K562 (cell line): ENCODE data around the gene TMEM208. TPM values are rescaled to one million over a fixed set of nuclear protein-coding genes. Genes with fewer than 3 reads are reported as not detected.

ENCODE experiments used
- ATF3 ChIP-seq, 2 experiments: fragments of 450-650 bp in 1 of 2; sonication (generic) in 1 of 2; formaldehyde crosslinking in 1 of 2; IDR thresholded peaks in 1 of 2; conservative IDR thresholded peaks in 1 of 2; 2 replicates each; pipeline versions ENCODE4 v1.6.1 to v1.8.1; 2016 to 2023; ENCODE audit warnings: mild to moderate bottlenecking in 2 of 2, moderate library complexity in 2 of 2, inconsistent platforms in 1 of 2, missing genetic modification reagents in 1 of 2
- BCL6 ChIP-seq: fragments of 250-450 bp; sonication (Bioruptor Pico); IDR thresholded peaks from 2 replicates; pipeline ENCODE4 v1.4.0; 2020
- BRCA1 ChIP-seq, 2 experiments: fragments of 450-650 bp in 1 of 2; sonication (generic) in 1 of 2; formaldehyde crosslinking in 1 of 2; IDR thresholded peaks; 2 replicates each; pipeline versions ENCODE4 v1.5.0 to v1.6.1; 2017 to 2020; ENCODE audit warnings: mild to moderate bottlenecking in 1 of 2, missing genetic modification reagents in 1 of 2
- CHCHD3 ChIP-seq: fragments of 250-450 bp; sonication (Bioruptor Pico); IDR thresholded peaks from 2 replicates; pipeline ENCODE4 v2.1.2; 2022; ENCODE audit warnings: mild to moderate bottlenecking
- ETV1 ChIP-seq: fragments of 450-650 bp; conservative IDR thresholded peaks from 2 replicates; pipeline ENCODE4 v1.6.1; 2016; ENCODE audit warnings: missing genetic modification characterization, control low read depth, low read depth, missing compliant biosample characterization
- FOXP1 ChIP-seq: sonication (generic); formaldehyde crosslinking; IDR thresholded peaks from 2 replicates; pipeline ENCODE4 v1.8.0; 2022; ENCODE audit warnings: mild to moderate bottlenecking, missing genetic modification reagents
- GABPB2 ChIP-seq: fragments of 250-450 bp; sonication (Bioruptor Pico); conservative IDR thresholded peaks from 2 replicates; pipeline ENCODE4 v1.5.1; 2021; ENCODE audit warnings: mild to moderate bottlenecking
- L3MBTL2 ChIP-seq: fragments of 450-650 bp; IDR thresholded peaks from 2 replicates; pipeline ENCODE4 v1.6.1; 2016; ENCODE audit warnings: mild to moderate bottlenecking, moderate library complexity
- LARP7 ChIP-seq: fragments of 450-650 bp; IDR thresholded peaks from 2 replicates; pipeline ENCODE4 v1.6.1; 2016
- POLR2H ChIP-seq: IDR thresholded peaks from 2 replicates; pipeline ENCODE4 v1.6.1; 2016; ENCODE audit warnings: missing genetic modification characterization, low read depth, mild to moderate bottlenecking, control low read depth, missing compliant biosample characterization, moderate library complexity
- PREB ChIP-seq: sonication (generic); formaldehyde crosslinking; IDR thresholded peaks from 2 replicates; pipeline ENCODE4 v1.8.1; 2023; ENCODE audit warnings: mild to moderate bottlenecking, missing genetic modification reagents
- RHOXF2B ChIP-seq: fragments of 250-450 bp; sonication (Bioruptor Pico); conservative IDR thresholded peaks from 2 replicates; pipeline ENCODE4 v1.5.1; 2021
- TAF7 ChIP-seq: fragments of 450-650 bp; IDR thresholded peaks from 2 replicates; pipeline ENCODE4 v1.6.1; 2016; ENCODE audit warnings: missing genetic modification characterization, missing compliant biosample characterization
- TAF9B ChIP-seq: fragments of 450-650 bp; IDR thresholded peaks from 2 replicates; pipeline ENCODE4 v1.6.1; 2018; ENCODE audit warnings: mild to moderate bottlenecking; ENCODE audit not compliant: partially characterized antibody
- ZBTB34 ChIP-seq: fragments of 250-450 bp; sonication (Bioruptor Pico); IDR thresholded peaks from 2 replicates; pipeline ENCODE4 v1.8.0; 2021; ENCODE audit warnings: mild to moderate bottlenecking, moderate library complexity
- ZBTB7A ChIP-seq: IDR thresholded peaks from 2 replicates; pipeline ENCODE4 v1.6.1; 2011; ENCODE audit warnings: low read depth, mild to moderate bottlenecking, low read length, moderate library complexity, borderline replicate concordance; ENCODE audit not compliant: control insufficient read depth
- ZFP91 ChIP-seq: sonication (generic); formaldehyde crosslinking; IDR thresholded peaks from 2 replicates; pipeline ENCODE4 v1.8.0; 2022; ENCODE audit warnings: mild to moderate bottlenecking, missing genetic modification reagents
- ZFX ChIP-seq: sonication (generic); formaldehyde crosslinking; IDR thresholded peaks from 2 replicates; pipeline ENCODE4 v1.8.0; 2022; ENCODE audit warnings: mild to moderate bottlenecking, missing genetic modification reagents, moderate library complexity
- ZNF143 ChIP-seq: sonication (generic); formaldehyde crosslinking; IDR thresholded peaks from 2 replicates; pipeline ENCODE4 v1.9.0; 2022; ENCODE audit warnings: mild to moderate bottlenecking, missing genetic modification reagents
- ZNF282 ChIP-seq: sonication (generic); formaldehyde crosslinking; IDR thresholded peaks from 2 replicates; pipeline ENCODE4 v1.8.1; 2023; ENCODE audit warnings: missing genetic modification reagents
- polyA plus RNA-seq, 8 experiments: library from polyadenylated mRNA; depleted of rRNA in 4 of 8; stranded (reverse) in 5 of 8; unstranded in 3 of 8; fragments of >200 nt; fragmentation: Nextera tagmentation in 2 of 8; fragmentation: Illumina TruSeq in 1 of 8; extraction: Ambion mirVana in 2 of 8; extraction: Trizol in 1 of 8; gene quantifications; 2 replicates each; pipeline versions ENCODE4 v1.2.1 to v1.2.3, GENCODE V29; 2011 to 2014; ENCODE audit warnings: inconsistent platforms in 1 of 8, missing spikeins in 1 of 8
- total RNA-seq, 7 experiments: library from RNA; depleted of rRNA in 6 of 7; stranded (reverse); fragments of >200 nt in 6 of 7; fragmentation: Illumina TruSeq in 2 of 7; extraction: Trizol in 2 of 7; gene quantifications; 2 replicates each; pipeline versions ENCODE4 v1.2.1 to v1.2.3, GENCODE V29; 2011 to 2021; ENCODE audit warnings: low replicate concordance in 1 of 7

The TMEM208 gene
- total and polyA plus RNA-seq, 9 of the 15 experiments (the other 6 are each of a cell fraction or from before 2014, with no cell fraction given), result 31.8 to 239 (median 54.3) TPM

GRCh38 chr16:67184995-67185650, 41.8 kb upstream of the TMEM208 start (continued):
- no peak for TF ChIP-seq ATF3 (IDR thresholded peaks at IDR 0.05)
- TF ChIP-seq ATF3 (CRISPR knock-in tag; conservative IDR thresholded peaks at IDR 0.05), result peak; percentile 84
- no peak for TF ChIP-seq BCL6 (CRISPR knock-in tag)
- no peak for TF ChIP-seq LARP7
- peak; percentile 90; the same call in 1 of the 2 replicates for TF ChIP-seq FOXP1 (CRISPR knock-in tag)
- TF ChIP-seq ZBTB34 (CRISPR knock-in tag), result no peak
- peak; percentile 74 for TF ChIP-seq ZNF282 (CRISPR knock-in tag)
- TF ChIP-seq ZBTB7A, result peak; percentile 95
- no peak for TF ChIP-seq CHCHD3 (CRISPR knock-in tag)
- no peak for TF ChIP-seq RHOXF2B (CRISPR knock-in tag)
- TF ChIP-seq ZFP91 (CRISPR knock-in tag), result no peak
- no peak; the same call in 1 of the 2 replicates for TF ChIP-seq ZNF143 (CRISPR knock-in tag)
- TF ChIP-seq GABPB2 (CRISPR knock-in tag), result no peak
- TF ChIP-seq ZFX (CRISPR knock-in tag), result 0 out of 2 replicates have a peak, but pooled peaks have one; percentile 27
- TF ChIP-seq TAF9B, result no peak
- peak; percentile 38; the same call in 1 of the 2 replicates for TF ChIP-seq L3MBTL2
- no peak for TF ChIP-seq TAF7 (tag)
- no peak for TF ChIP-seq ETV1 (tag)
- TF ChIP-seq PREB (CRISPR knock-in tag), result 0 out of 2 replicates have a peak, but pooled peaks have one; percentile 66
- TF ChIP-seq BRCA1 (IDR thresholded peaks at IDR 0.05), result no peak
- TF ChIP-seq BRCA1 (CRISPR knock-in tag; IDR thresholded peaks at IDR 0.05), result no peak
- TF ChIP-seq POLR2H (tag), result no peak
